Mesothelial cell of epicardium (in vitro differentiated cells): ENCODE data around the gene PDZK1. TPM values are rescaled to one million over a fixed set of nuclear protein-coding genes. Genes with fewer than 3 reads are reported as not detected.

Experiments used
- DNase-seq, 2 experiments: peaks; one replicate each; pipeline ENCODE4 v3.0.0; 2021; ENCODE audit warnings: low spot score in 2 of 2; ENCODE audit not compliant: unreplicated experiment in 2 of 2
- H3K27ac Mint-ChIP-seq: 2 replicates; pipeline ENCODE4 v1.8.0; 2021; ENCODE audit warnings: mixed read lengths
- H3K27me3 Mint-ChIP-seq: 2 replicates; pipeline ENCODE4 v1.8.0; 2021; ENCODE audit warnings: low read depth, mixed read lengths
- H3K36me3 Mint-ChIP-seq: 2 replicates; pipeline ENCODE4 v1.8.0; 2021; ENCODE audit warnings: mixed read lengths
- H3K4me1 Mint-ChIP-seq: 2 replicates; pipeline ENCODE4 v1.8.0; 2021; ENCODE audit warnings: mixed read lengths
- H3K4me3 Mint-ChIP-seq: 2 replicates; pipeline ENCODE4 v1.8.0; 2021; ENCODE audit warnings: mild to moderate bottlenecking, moderate library complexity, mixed read lengths
- H3K9me3 Mint-ChIP-seq: 2 replicates; pipeline ENCODE4 v1.8.0; 2021; ENCODE audit warnings: mixed read lengths
- total RNA-seq: library from RNA; stranded (reverse); gene quantifications from 3 replicates; pipeline ENCODE4 v1.2.1, GENCODE V29; 2021
- TF ChIP-seq, protein P1 (sequence below): fragments of 200-600 bp; sonication (generic); IDR thresholded peaks from one replicate; pipeline ENCODE4 v1.5.0; 2021; ENCODE audit warnings: antibody characterized with exemption; ENCODE audit not compliant: unreplicated experiment

The PDZK1 gene
- total RNA-seq, 1 donor from 2014 or later = 0.51 TPM

GRCh38 chr1:145706086-145706664 lies 993 bp downstream of the PDZK1 start:
- no peak overlapping the region for H3K27ac Mint-ChIP-seq
- peaks cover 11% of the 10 kb centered on the region for H3K4me1 Mint-ChIP-seq
- H3K4me3 Mint-ChIP-seq = no peak overlapping the region
- peaks cover 3% of the 10 kb centered on the region for H3K27me3 Mint-ChIP-seq
- TF ChIP-seq, protein P1, sequence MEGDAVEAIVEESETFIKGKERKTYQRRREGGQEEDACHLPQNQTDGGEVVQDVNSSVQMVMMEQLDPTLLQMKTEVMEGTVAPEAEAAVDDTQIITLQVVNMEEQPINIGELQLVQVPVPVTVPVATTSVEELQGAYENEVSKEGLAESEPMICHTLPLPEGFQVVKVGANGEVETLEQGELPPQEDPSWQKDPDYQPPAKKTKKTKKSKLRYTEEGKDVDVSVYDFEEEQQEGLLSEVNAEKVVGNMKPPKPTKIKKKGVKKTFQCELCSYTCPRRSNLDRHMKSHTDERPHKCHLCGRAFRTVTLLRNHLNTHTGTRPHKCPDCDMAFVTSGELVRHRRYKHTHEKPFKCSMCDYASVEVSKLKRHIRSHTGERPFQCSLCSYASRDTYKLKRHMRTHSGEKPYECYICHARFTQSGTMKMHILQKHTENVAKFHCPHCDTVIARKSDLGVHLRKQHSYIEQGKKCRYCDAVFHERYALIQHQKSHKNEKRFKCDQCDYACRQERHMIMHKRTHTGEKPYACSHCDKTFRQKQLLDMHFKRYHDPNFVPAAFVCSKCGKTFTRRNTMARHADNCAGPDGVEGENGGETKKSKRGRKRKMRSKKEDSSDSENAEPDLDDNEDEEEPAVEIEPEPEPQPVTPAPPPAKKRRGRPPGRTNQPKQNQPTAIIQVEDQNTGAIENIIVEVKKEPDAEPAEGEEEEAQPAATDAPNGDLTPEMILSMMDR = no peak
- no peak for DNase-seq
- no peaks in the 10 kb centered on the region for H3K9me3 Mint-ChIP-seq
- H3K36me3 Mint-ChIP-seq = no peaks in the 10 kb centered on the region

DNA sequence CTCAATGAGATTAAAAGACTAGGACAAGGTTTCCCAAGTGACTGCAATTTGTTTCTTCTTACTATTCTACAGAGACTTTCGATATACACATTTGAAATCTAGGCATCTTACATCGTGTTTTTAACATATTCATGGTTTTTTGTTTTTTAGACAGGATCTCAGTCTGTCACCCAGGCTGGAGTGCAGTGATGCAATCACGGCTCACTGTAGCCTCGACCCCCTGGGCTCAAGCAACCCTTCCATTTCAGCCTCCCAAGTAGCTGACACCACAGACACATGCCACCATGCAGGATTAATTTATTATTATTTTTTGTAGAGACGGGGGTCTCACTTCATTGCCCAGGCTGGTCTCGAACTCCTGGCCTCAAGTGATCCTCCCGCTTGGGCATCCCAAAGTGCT lies 1.5 kb downstream of the PDZK1 start:
- H3K36me3 Mint-ChIP-seq = no peaks in the 10 kb centered on the region
- H3K9me3 Mint-ChIP-seq = no peaks in the 10 kb centered on the region
- H3K4me3 Mint-ChIP-seq = no peak overlapping the region
- H3K4me1 Mint-ChIP-seq = peaks cover 6% of the 10 kb centered on the region
- H3K27me3 Mint-ChIP-seq = peaks cover 3% of the 10 kb centered on the region
- no peak overlapping the region for H3K27ac Mint-ChIP-seq
- no peak for DNase-seq
- TF ChIP-seq, protein P1 = no peak

DNA sequence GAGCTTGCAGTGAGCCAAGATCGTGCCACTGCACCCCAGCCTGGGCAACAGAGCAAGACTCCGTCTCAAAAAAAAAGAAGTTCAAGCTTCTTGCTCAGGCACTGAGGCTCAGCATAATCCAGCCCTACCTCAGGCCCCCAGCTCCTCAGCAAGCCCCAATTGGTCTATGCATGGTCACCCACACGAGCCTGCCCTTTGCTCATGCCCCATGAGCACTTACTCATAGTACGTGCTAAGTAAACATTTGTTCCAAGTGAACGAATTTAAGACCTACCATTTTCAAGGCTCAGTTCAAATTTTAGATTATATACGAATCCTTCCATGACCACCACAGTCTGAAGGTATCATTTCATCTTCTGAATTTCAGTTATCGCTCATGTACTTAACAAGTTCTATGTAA lies 4.3 kb downstream of the PDZK1 start:
- TF ChIP-seq, protein P1 = no peak
- Mint-ChIP-seq H3K9me3 (no peaks in the 10 kb centered on the region), H3K36me3 (no peaks in the 10 kb centered on the region), H3K27ac (no peak overlapping the region), H3K4me3 (no peak overlapping the region), H3K4me1 (peaks cover under 1% of the 10 kb centered on the region), H3K27me3 (peaks cover 3% of the 10 kb centered on the region)
- DNase-seq = no peak

DNA sequence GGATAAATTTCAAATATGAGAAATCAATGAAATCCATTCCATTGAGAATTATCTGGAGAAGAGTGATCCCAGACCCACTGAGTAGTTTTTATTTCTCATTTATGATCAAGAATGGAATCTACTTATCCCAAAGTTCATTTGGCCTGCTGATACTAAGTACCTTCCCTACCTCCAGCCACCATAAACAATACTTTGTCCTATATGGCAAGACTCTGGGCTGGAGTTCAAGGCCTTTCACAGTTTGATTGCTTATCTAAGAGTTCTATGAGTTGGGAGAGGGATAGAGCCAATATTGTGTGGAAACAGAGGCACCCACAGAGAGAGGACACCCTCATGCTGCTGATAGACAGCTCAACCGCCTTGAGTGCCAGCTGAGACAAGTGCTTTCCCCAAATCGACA lies 5.1 kb downstream of the PDZK1 start:
- H3K27ac Mint-ChIP-seq = no peak overlapping the region
- no peaks in the 10 kb centered on the region for H3K9me3 Mint-ChIP-seq
- DNase-seq = no peak
- TF ChIP-seq, protein P1 = no peak
- H3K4me1 Mint-ChIP-seq = no peaks in the 10 kb centered on the region
- H3K27me3 Mint-ChIP-seq = peaks cover 3% of the 10 kb centered on the region
- H3K36me3 Mint-ChIP-seq = no peaks in the 10 kb centered on the region
- H3K4me3 Mint-ChIP-seq = no peak overlapping the region

GRCh38 chr1:145701306-145701862 lies 5.8 kb downstream of the PDZK1 start:
- TF ChIP-seq, protein P1 = no peak
- no peaks in the 10 kb centered on the region for H3K4me1 Mint-ChIP-seq
- H3K4me3 Mint-ChIP-seq = no peak overlapping the region
- no peak for DNase-seq
- H3K27ac Mint-ChIP-seq = no peak overlapping the region
- no peaks in the 10 kb centered on the region for H3K9me3 Mint-ChIP-seq
- H3K36me3 Mint-ChIP-seq = no peaks in the 10 kb centered on the region
- peaks cover 3% of the 10 kb centered on the region for H3K27me3 Mint-ChIP-seq

DNA sequence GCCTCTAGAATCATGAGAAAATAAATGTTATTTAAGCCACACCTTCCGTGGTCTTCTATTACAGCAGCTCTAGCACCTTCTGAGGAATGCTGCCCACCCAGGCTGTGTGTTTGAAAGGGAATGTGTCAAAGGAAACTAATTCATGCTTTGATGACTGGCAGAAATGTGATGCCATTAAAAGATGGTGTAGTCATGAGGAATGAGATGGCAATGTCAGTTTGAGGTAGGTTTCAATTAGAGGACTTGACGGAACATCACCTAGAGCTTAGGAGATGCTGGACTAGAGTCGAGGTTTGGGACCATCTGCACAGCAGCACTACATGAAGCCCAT lies 10.6 kb downstream of the PDZK1 start:
- Mint-ChIP-seq H3K4me1 (no peaks in the 10 kb centered on the region), H3K4me3 (no peak overlapping the region), H3K27ac (no peak overlapping the region), H3K36me3 (no peaks in the 10 kb centered on the region), H3K27me3 (no peaks in the 10 kb centered on the region), H3K9me3 (no peaks in the 10 kb centered on the region)
- no peak for DNase-seq
- TF ChIP-seq, protein P1 = no peak
